Measurements from ENCODE around the gene SATB2. TPM values are rescaled to one million over a fixed set of nuclear protein-coding genes. Genes with fewer than 3 reads are reported as not detected.
A peak's percentile ranks its signal among the peaks of the same experiment; 100 is the strongest.

Gene SATB2
- total RNA-seq, 1 donor from 2014 or later: 19.1 TPM

DNA sequence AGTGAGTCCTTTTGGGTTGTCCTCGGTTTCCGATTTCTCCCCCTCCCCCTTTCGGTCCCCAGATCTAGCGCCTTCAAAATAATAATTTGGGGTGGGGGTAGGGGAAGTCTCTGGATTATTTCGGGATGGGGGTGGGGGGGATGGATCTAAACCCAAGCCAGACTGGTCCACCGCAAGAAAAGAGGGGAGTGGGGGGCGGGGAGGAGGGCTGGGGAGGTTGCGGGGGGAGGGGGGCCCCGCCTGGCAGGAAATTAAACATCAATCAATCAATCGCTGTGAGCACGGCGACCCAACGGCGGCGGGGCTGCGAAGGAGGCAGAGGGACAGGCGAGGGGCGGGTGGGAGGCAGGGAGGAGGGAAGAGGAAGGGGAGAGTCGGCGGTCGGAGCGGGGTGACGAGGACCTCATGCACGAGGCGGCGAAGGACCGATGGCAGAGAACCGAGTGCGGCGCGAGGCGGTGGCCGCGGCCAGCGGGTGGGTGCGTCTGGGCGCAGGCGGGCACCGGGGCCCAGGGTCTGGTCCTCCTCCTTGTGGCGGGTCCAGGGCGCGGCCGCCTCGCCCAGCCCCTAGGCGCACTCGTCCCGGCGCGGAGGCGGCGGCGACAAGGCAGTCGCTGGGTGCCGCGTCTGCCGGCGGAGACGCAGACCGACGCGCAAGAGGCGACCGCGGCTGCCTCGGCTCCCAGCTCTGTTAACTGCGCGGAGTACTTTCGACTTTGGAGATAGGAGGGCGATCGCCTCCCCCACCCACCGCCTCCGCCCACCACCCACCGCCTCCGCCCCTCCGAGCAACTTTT is 468 bp upstream of the SATB2 start:
- H3K36me3 Mint-ChIP-seq: no peaks in the 10 kb centered on the region
- peaks cover 75% of the 10 kb centered on the region for H3K27me3 Mint-ChIP-seq
- peak overlapping the region; percentile 53 for H3K27ac Mint-ChIP-seq
- peak; percentile 43 for TF ChIP-seq CTCF (conservative IDR thresholded peaks at IDR 0.05)
- H3K4me3 Mint-ChIP-seq: peak overlapping the region; percentile 92
- H3K4me1 Mint-ChIP-seq (ENCODE audit: unreplicated experiment): peaks cover 16% of the 10 kb centered on the region
- no peaks in the 10 kb centered on the region for H3K9me3 Mint-ChIP-seq
- DNase-seq (ENCODE audit: extremely low spot score, unreplicated experiment): no peak

- Mint-ChIP-seq H3K27ac (no peak overlapping the region), H3K27me3 (peaks cover 73% of the 10 kb centered on the region), H3K4me1 (ENCODE audit: unreplicated experiment) (peaks cover 16% of the 10 kb centered on the region), H3K9me3 (no peaks in the 10 kb centered on the region), H3K4me3 (peak overlapping the region; percentile 92), H3K36me3 (no peaks in the 10 kb centered on the region)
- TF ChIP-seq CTCF (conservative IDR thresholded peaks at IDR 0.05): no peak
- DNase-seq (ENCODE audit: extremely low spot score, unreplicated experiment): no peak
These were observed 1.2 kb downstream of the SATB2 start for GRCh38 chr2:199456383-199457146.

DNA sequence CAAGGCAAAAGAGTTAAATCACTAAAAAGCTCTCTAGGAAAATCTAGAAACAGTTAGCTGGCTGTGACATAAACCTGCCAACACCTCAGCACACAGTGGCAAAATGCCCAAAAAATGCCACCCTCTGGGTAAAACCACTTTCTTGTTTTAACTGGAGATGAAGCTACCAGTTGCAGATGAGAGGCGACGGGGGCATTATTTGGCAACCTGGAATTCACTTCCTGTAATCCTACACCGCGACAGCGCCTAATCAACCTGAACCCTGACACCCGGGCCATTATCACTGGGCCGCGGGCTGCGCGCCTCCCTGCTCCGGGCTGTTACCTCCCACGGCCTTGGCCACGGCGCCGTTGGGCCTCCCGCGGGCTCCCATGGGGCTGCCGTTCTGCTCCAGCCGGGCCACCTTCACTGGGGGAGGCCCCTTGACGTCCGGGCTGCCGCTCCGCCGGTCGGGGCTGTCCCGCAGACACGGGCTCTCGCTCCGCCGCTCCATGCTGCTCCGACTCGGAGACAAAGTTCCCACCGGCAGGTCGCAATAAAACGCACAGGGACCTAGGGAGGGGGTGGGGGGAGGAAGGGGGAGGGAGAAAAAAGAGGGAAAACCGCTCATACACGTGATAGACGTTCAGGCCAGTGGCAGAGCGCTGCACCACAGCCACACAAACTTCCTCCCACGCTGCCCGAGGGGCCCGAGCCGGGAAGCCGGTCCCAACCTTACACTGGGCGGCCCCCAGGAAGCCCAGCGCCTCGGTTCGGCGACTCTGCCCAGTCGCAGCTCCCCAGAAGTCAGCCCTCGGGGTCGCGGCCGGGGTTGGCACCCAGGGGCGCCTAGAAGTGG is 2.0 kb downstream of the SATB2 start:
- Mint-ChIP-seq H3K4me3 (peak overlapping the region; percentile 92), H3K27ac (no peak overlapping the region), H3K9me3 (no peaks in the 10 kb centered on the region), H3K27me3 (peaks cover 72% of the 10 kb centered on the region), H3K4me1 (ENCODE audit: unreplicated experiment) (peaks cover 16% of the 10 kb centered on the region), H3K36me3 (no peaks in the 10 kb centered on the region)
- no peak for DNase-seq (ENCODE audit: extremely low spot score, unreplicated experiment)
- no peak for TF ChIP-seq CTCF (conservative IDR thresholded peaks at IDR 0.05)

DNA sequence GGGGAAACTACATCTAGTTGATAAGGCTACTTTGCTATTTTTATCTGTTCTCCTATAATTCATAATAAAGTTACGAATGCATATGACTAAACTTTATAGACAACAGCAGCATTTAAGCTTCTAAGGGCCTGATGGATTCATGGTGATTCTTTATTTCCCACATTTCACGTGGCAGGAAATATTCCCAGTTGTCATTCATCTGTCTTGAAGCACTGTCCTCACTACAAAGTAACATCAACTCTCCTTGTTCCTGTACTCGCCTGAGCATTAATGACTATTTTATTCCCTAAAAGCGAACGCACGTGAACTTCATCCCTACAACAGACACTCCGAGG is 2.6 kb downstream of the SATB2 start:
- Mint-ChIP-seq H3K4me1 (ENCODE audit: unreplicated experiment) (peaks cover 12% of the 10 kb centered on the region), H3K4me3 (peak overlapping the region; percentile 92), H3K9me3 (no peaks in the 10 kb centered on the region), H3K27ac (no peak overlapping the region), H3K27me3 (peaks cover 68% of the 10 kb centered on the region), H3K36me3 (no peaks in the 10 kb centered on the region)
- no peak for DNase-seq (ENCODE audit: extremely low spot score, unreplicated experiment)
- TF ChIP-seq CTCF (conservative IDR thresholded peaks at IDR 0.05): no peak

DNA sequence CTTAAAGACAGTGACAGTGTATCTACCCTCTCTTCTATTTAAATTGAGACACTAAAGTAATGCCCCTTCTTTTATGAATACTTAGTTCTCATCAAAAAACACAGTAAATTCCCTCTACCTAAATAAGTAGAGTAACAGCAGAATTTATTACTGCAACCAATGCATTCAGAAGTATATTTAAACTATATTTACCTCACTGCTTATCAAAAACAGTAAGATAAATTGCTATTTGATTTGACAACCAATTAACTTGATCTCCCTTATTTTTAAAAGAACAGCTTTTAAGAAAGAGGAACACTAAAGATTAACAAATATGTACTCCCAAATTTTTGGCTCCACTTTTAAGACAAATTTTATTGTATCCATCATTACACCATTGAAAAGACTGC is 4.8 kb downstream of the SATB2 start:
- no peak overlapping the region for H3K4me3 Mint-ChIP-seq
- H3K27ac Mint-ChIP-seq: no peak overlapping the region
- peaks cover 5% of the 10 kb centered on the region for H3K4me1 Mint-ChIP-seq (ENCODE audit: unreplicated experiment)
- no peaks in the 10 kb centered on the region for H3K9me3 Mint-ChIP-seq
- no peak for TF ChIP-seq CTCF (conservative IDR thresholded peaks at IDR 0.05)
- H3K27me3 Mint-ChIP-seq: peaks cover 67% of the 10 kb centered on the region
- H3K36me3 Mint-ChIP-seq: no peaks in the 10 kb centered on the region
- DNase-seq (ENCODE audit: extremely low spot score, unreplicated experiment): no peak

Measured in type B pancreatic cell (in vitro differentiated cells).